HCT116 (cell line): ENCODE data around the gene UBE2D1. TPM values are rescaled to one million over a fixed set of nuclear protein-coding genes. Genes with fewer than 3 reads are reported as not detected.

Experiments
- ATAC-seq: fragments of 200-7000 bp; cut with Tn5 transposase; 2 replicates; pipeline ENCODE4 v1.9.1; 2020; ENCODE audit warnings: mild to moderate bottlenecking, moderate library complexity
- BruUV-seq: library from RNA; stranded (reverse); fragments of 400-500 nt; replicated peaks from 2 replicates; lab custom pipeline; 2021; lab: Mats Ljungman, UMichigan
- CTCF ChIA-PET: fragments of 300-600 bp; sonication (Branson Sonifier 250); formaldehyde crosslinking; loops from one replicate; lab custom pipeline; 2021; ENCODE audit warnings: antibody characterized with exemption; lab: Charles Lee
- POLR2A ChIA-PET: fragments of 300-600, 350-600 bp; sonication (Branson Sonifier 250); formaldehyde crosslinking; loops from one replicate; lab custom pipeline; 2021; ENCODE audit warnings: antibody characterized with exemption; lab: Charles Lee
- RAD21 ChIA-PET, 2 experiments: fragments of 300-600 bp; sonication (Branson Sonifier 250); formaldehyde crosslinking; loops; one replicate each; lab custom pipeline; 2023; ENCODE audit warnings: low total read pairs in 2 of 2; ENCODE audit not compliant: uncharacterized antibody in 2 of 2, unreplicated experiment in 2 of 2, low non-redundant PET in 1 of 2; lab: Charles Lee
- DNase-seq: peaks from one replicate; pipeline ENCODE4 v3.0.0-alpha.2; 2010; ENCODE audit warnings: low read depth, low spot score
- H2AFZ ChIP-seq: fragments of 200-600 bp; shearing (Covaris generic), sonication (generic); 2 replicates; pipeline ENCODE4 v1.6.1; 2017; ENCODE audit warnings: low read depth, mixed run types, mixed read lengths, antibody characterized with exemption, low read length; ENCODE audit not compliant: poor library complexity, severe bottlenecking
- H3K27ac ChIP-seq: 2 replicates; pipeline ENCODE4 v1.5.1; 2012; ENCODE audit warnings: low read depth, low read length
- H3K27me3 ChIP-seq: fragments of 200-600 bp; sonication (generic); 2 replicates; pipeline ENCODE4 v1.6.1; 2016; ENCODE audit warnings: mixed run types, low read length, mixed read lengths; ENCODE audit not compliant: insufficient read depth
- H3K36me3 ChIP-seq, 2 experiments: fragments of 200-500 bp in 1 of 2; fragments of 200-600 bp in 1 of 2; sonication (Bioruptor generic) in 1 of 2; sonication (generic) in 1 of 2; 2 replicates each; pipeline versions ENCODE4 v1.5.1 to v1.6.1; 2014 to 2016; ENCODE audit warnings: low read length in 2 of 2, inconsistent platforms in 1 of 2, mixed read lengths in 1 of 2, mixed run types in 1 of 2; ENCODE audit not compliant: insufficient read depth in 2 of 2, control insufficient read depth in 1 of 2
- H3K4me1 ChIP-seq, 2 experiments: fragments of 200-600 bp in 1 of 2; sonication (generic) in 1 of 2; 2 replicates each; pipeline versions ENCODE4 v1.5.1 to v1.6.1; 2012 to 2017; ENCODE audit warnings: low read length in 2 of 2, inconsistent platforms in 1 of 2, mild to moderate bottlenecking in 1 of 2, mixed read lengths in 1 of 2, mixed run types in 1 of 2, moderate library complexity in 1 of 2; ENCODE audit not compliant: insufficient read depth in 2 of 2, control insufficient read depth in 1 of 2
- H3K4me2 ChIP-seq: fragments of 200-600 bp; sonication (generic); 2 replicates; pipeline ENCODE4 v1.6.1; 2017; ENCODE audit warnings: mixed run types, low read length, mixed read lengths
- H3K4me3 ChIP-seq, 2 experiments: fragments of 200-600 bp in 1 of 2; sonication (generic) in 1 of 2; replicated peaks in 1 of 2; 2 replicates each; pipeline ENCODE4 v1.5.1; 2011 to 2016; ENCODE audit warnings: low read length in 2 of 2, control low read depth in 1 of 2, low read depth in 1 of 2, mild to moderate bottlenecking in 1 of 2, mixed read lengths in 1 of 2, mixed run types in 1 of 2
- H3K79me2 ChIP-seq: fragments of 200-600 bp; sonication (generic); 2 replicates; pipeline ENCODE4 v1.6.1; 2017; ENCODE audit warnings: mild to moderate bottlenecking, mixed run types, low read length, moderate library complexity, mixed read lengths; ENCODE audit not compliant: insufficient read depth
- H3K9ac ChIP-seq: fragments of 200-600 bp; sonication (generic); 2 replicates; pipeline ENCODE4 v1.6.1; 2016; ENCODE audit warnings: low read length, mixed read lengths
- H3K9me2 ChIP-seq: fragments of 200-600 bp; sonication (generic), shearing (Covaris generic); 2 replicates; pipeline ENCODE4 v1.6.1; 2017; ENCODE audit warnings: mixed run types, mild to moderate bottlenecking, moderate library complexity; ENCODE audit not compliant: insufficient read depth
- H3K9me3 ChIP-seq, 2 experiments: fragments of 200-500 bp in 1 of 2; fragments of 200-600 bp in 1 of 2; sonication (Bioruptor generic) in 1 of 2; sonication (generic) in 1 of 2; 2 replicates each; pipeline ENCODE4 v1.6.1; 2014 to 2017; ENCODE audit warnings: low read length in 2 of 2, mixed read lengths in 2 of 2, inconsistent platforms in 1 of 2, low read depth in 1 of 2, mild to moderate bottlenecking in 1 of 2, mixed run types in 1 of 2, moderate library complexity in 1 of 2; ENCODE audit not compliant: control insufficient read depth in 1 of 2, insufficient read depth in 1 of 2
- H4K20me1 ChIP-seq: fragments of 200-600 bp; sonication (generic), shearing (Covaris generic); 2 replicates; pipeline ENCODE4 v1.6.1; 2017; ENCODE audit warnings: mixed run types, mild to moderate bottlenecking, moderate library complexity; ENCODE audit not compliant: insufficient read depth
- CBX3 ChIP-seq: IDR thresholded peaks from 2 replicates; pipeline ENCODE4 v1.6.1; 2012; ENCODE audit warnings: low read depth
- CTCF ChIP-seq, 3 experiments: fragments of 200-600 bp in 1 of 3; sonication (generic) in 1 of 3; IDR thresholded peaks in 2 of 3; conservative IDR thresholded peaks in 1 of 3; 2 replicates each; pipeline ENCODE4 v1.5.1; 2012 to 2017; ENCODE audit warnings: low read depth in 2 of 3, low read length in 2 of 3, antibody characterized with exemption in 1 of 3, borderline replicate concordance in 1 of 3, control low read depth in 1 of 3, mild to moderate bottlenecking in 1 of 3, mixed read lengths in 1 of 3, mixed run types in 1 of 3, moderate library complexity in 1 of 3; ENCODE audit not compliant: insufficient read depth in 1 of 3
- EZH2 ChIP-seq: fragments of 200-600 bp; sonication (generic); IDR thresholded peaks from 2 replicates; pipeline ENCODE4 v1.6.1; 2017; ENCODE audit warnings: antibody characterized with exemption, mixed run types
- FOSL1 ChIP-seq: IDR thresholded peaks from 2 replicates; pipeline ENCODE4 v1.6.1; 2012; ENCODE audit warnings: low read depth
- JUND ChIP-seq: IDR thresholded peaks from 2 replicates; pipeline ENCODE4 v1.6.1; 2012
- MAX ChIP-seq: IDR thresholded peaks from 2 replicates; pipeline ENCODE4 v1.6.1; 2012
- POLR2A ChIP-seq: IDR thresholded peaks from 2 replicates; pipeline ENCODE4 v1.7.0; 2011; ENCODE audit warnings: borderline replicate concordance; ENCODE audit not compliant: insufficient read depth, insufficient read length; ENCODE audit errors: extremely low read depth
- POLR2AphosphoS5 ChIP-seq: IDR thresholded peaks from 2 replicates; pipeline ENCODE4 v1.6.1; 2011; ENCODE audit warnings: mild to moderate bottlenecking, low read depth, low read length, moderate library complexity
- REST ChIP-seq: IDR thresholded peaks from 2 replicates; pipeline ENCODE4 v1.6.1; 2012; ENCODE audit warnings: low read depth
- SP1 ChIP-seq: IDR thresholded peaks from 2 replicates; pipeline ENCODE4 v1.6.1; 2012; ENCODE audit warnings: low read depth
- ZFX ChIP-seq: fragments of 450-650 bp; IDR thresholded peaks from 2 replicates; pipeline ENCODE4 v1.6.1; 2017
- ZNF274 ChIP-seq: fragments of 200-500 bp; sonication (Bioruptor generic); IDR thresholded peaks from 2 replicates; pipeline ENCODE4 v1.6.1; 2014; ENCODE audit warnings: mild to moderate bottlenecking, low read depth, low read length, inconsistent platforms
- intact Hi-C: fragments of 100-400 bp; cut with micrococcal nuclease; formaldehyde crosslinking; loops from 2 replicates; pipeline ENCODE4 v1.10.0; 2022
- total RNA-seq: library from RNA; stranded (reverse); gene quantifications from one replicate; pipeline ENCODE4 v1.2.1, GENCODE V29; 2021; ENCODE audit not compliant: unreplicated experiment

The UBE2D1 gene
- total RNA-seq, 1 experiment from 2014 or later: 15.5 TPM

DNA sequence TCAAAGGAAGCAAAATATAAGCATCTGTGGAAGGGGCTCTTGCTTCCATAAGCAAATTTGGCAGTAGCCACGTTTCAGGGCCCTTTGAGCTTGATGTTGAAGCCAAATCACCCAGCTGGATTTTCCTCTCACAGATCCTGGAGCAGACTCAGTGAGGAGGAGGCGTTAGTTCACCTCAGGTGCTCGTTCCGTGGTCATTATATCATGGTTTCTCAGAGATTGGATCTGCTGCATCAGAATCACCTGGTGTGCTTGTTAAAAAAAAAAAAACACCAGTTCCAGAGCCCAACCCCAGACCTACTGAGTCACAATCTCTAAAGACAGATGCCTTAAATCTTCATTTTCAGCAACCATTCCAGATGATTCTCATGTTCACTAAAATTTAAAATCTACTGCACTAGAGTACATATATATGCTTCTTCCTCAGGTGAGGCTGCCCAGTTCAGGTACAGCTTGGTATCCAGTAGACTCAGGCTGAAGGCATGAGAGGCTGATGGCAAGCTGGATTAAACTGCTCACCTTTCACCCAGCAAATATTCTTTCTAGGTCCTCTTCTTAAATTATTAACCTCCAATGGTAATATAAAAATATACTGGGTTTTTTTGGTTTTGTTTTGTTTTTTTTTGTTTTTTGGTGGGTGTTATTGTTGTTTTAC is 75.3 kb downstream of the UBE2D1 start:
- H4K20me1 ChIP-seq: no peaks in the 10 kb centered on the region
- H3K27ac ChIP-seq: no peak overlapping the region
- H3K9ac ChIP-seq: no peak overlapping the region
- CTCF ChIA-PET: no interaction called here
- no peaks in the 10 kb centered on the region for H3K9me3 ChIP-seq
- DNase-seq: no peak
- no peaks in the 10 kb centered on the region for H3K36me3 ChIP-seq
- BruUV-seq: no TSS peak
- RAD21 ChIA-PET: no interaction called here
- TF ChIP-seq CBX3: no peak
- TF ChIP-seq SP1: no peak
- TF ChIP-seq EZH2: no peak
- no peak for TF ChIP-seq CTCF (IDR thresholded peaks at IDR 0.05 in 2 of 3, conservative IDR thresholded peaks at IDR 0.05 in 1 of 3; ENCODE audit: borderline replicate concordance in 1 of 3, insufficient read depth in 1 of 3, low read depth in 2 of 3, low read length in 2 of 3)
- no peak for TF ChIP-seq POLR2AphosphoS5
- H3K4me1 ChIP-seq: no peaks in the 10 kb centered on the region
- H3K4me3 ChIP-seq: no peak overlapping the region
- no peaks in the 10 kb centered on the region for H3K27me3 ChIP-seq
- no peaks in the 10 kb centered on the region for H3K79me2 ChIP-seq
- POLR2A ChIA-PET: no interaction called here
- no peak overlapping the region for H2AFZ ChIP-seq
- no peaks in the 10 kb centered on the region for H3K9me2 ChIP-seq
- no peak overlapping the region for H3K4me2 ChIP-seq
- no peak for ATAC-seq
- intact Hi-C loops: loop anchor here (5.0 to 10.0 kb wide), 4 partner anchors 122 to 1215 kb away; no protein-coding TSS in a partner anchor

DNA sequence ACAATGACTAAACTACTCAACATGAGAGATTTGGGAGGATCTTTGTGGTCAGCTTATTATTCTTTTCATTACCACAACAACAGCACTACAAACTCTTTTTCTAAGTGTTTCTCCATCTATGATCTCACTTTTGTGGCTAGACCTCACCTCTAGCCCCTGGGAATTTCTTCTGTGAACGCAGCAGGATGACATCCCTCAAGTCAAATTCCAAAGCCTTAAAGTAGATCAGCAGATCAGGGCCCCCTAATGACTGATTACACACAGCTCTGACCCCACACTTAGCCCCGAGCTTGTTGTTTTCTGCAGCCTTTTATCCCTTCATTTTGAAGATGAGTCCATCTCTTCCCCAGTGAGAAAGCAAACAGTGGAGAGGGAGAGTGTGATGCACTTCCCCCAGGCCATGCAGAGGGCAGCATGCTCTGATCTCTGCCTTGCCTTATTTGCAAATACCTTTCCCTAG is 77.7 kb downstream of the UBE2D1 start:
- H3K27ac ChIP-seq: no peak overlapping the region
- POLR2A ChIA-PET: no interaction called here
- H3K36me3 ChIP-seq: no peaks in the 10 kb centered on the region
- H3K4me2 ChIP-seq: no peak overlapping the region
- ATAC-seq: peak; percentile 47; the same call in 1 of the 2 replicates
- CTCF ChIA-PET: no interaction called here
- no peaks in the 10 kb centered on the region for H4K20me1 ChIP-seq
- TF ChIP-seq ZNF274 (no peak), ZFX (no peak), MAX (no peak), POLR2A (no peak), REST (no peak), JUND (no peak), EZH2 (no peak), FOSL1 (no peak)
- no peak overlapping the region for H3K4me3 ChIP-seq
- no peak overlapping the region for H2AFZ ChIP-seq
- no TSS peak for BruUV-seq
- no peaks in the 10 kb centered on the region for H3K4me1 ChIP-seq
- H3K9me2 ChIP-seq: no peaks in the 10 kb centered on the region
- no peak for DNase-seq
- no peak overlapping the region for H3K9ac ChIP-seq
- no peaks in the 10 kb centered on the region for H3K9me3 ChIP-seq
- intact Hi-C loops: loop anchor here (2.0 to 10.0 kb wide), 5 partner anchors 120 to 1212 kb away; no protein-coding TSS in a partner anchor
- H3K27me3 ChIP-seq: no peaks in the 10 kb centered on the region
- no peaks in the 10 kb centered on the region for H3K79me2 ChIP-seq
- RAD21 ChIA-PET: no interaction called here
